GM15510 (cell line): Measurements from ENCODE around the gene PRKCZ.

Source experiments
- POLR2A ChIP-seq: IDR thresholded peaks from 3 replicates; pipeline ENCODE4 v1.6.1; 2011; ENCODE audit warnings: borderline replicate concordance; ENCODE audit not compliant: insufficient read length; ENCODE audit errors: extremely low read depth

The PRKCZ gene

GRCh38 chr1:2059290-2059953 is 9.2 kb downstream of the PRKCZ start:
- TF ChIP-seq POLR2A, result no peak

GRCh38 chr1:2060072-2060471 is 9.9 kb downstream of the PRKCZ start:
- no peak for TF ChIP-seq POLR2A

GRCh38 chr1:2060535-2060934 is 10.3 kb downstream of the PRKCZ start:
- TF ChIP-seq POLR2A, result no peak

- no peak for TF ChIP-seq POLR2A
Observed at GRCh38 chr1:2061065-2061778, 11.0 kb downstream of the PRKCZ start.

- TF ChIP-seq POLR2A, result no peak
Observed at GRCh38 chr1:2065699-2066098, 15.5 kb downstream of the PRKCZ start.

- no peak for TF ChIP-seq POLR2A
Observed at GRCh38 chr1:2067393-2067792, 17.2 kb downstream of the PRKCZ start.

GRCh38 chr1:2067981-2068380 is 17.8 kb downstream of the PRKCZ start:
- TF ChIP-seq POLR2A, result no peak

- no peak for TF ChIP-seq POLR2A
Observed at GRCh38 chr1:2068951-2069350, 18.7 kb downstream of the PRKCZ start.

GRCh38 chr1:2070016-2070415 is 19.8 kb downstream of the PRKCZ start:
- TF ChIP-seq POLR2A, result no peak

GRCh38 chr1:2070800-2071530 is 20.8 kb downstream of the PRKCZ start:
- no peak for TF ChIP-seq POLR2A

- no peak for TF ChIP-seq POLR2A
Observed at GRCh38 chr1:2072109-2072806, 22.0 kb downstream of the PRKCZ start.

GRCh38 chr1:2072891-2073290 is 22.7 kb downstream of the PRKCZ start:
- TF ChIP-seq POLR2A, result no peak

GRCh38 chr1:2073382-2074230 is 23.4 kb downstream of the PRKCZ start:
- TF ChIP-seq POLR2A, result no peak

GRCh38 chr1:2074396-2074795 is 24.2 kb downstream of the PRKCZ start:
- TF ChIP-seq POLR2A, result no peak
